Measurements from ENCODE around the gene PHF21B. TPM values are rescaled to one million over a fixed set of nuclear protein-coding genes. Genes with fewer than 3 reads are reported as not detected.

Gene PHF21B
- total RNA-seq, 1 experiment from 2014 or later, result not detected

- Histone ChIP-seq H3K27me3 (no peaks in the 10 kb centered on the region), H3K4me3 (no peak overlapping the region), H3K36me3 (no peaks in the 10 kb centered on the region), H3K9me3 (no peaks in the 10 kb centered on the region)
- DNase-seq, result no peak
Measured at GRCh38 chr22:44935724-44936123, 74.1 kb downstream of the PHF21B start.

- Histone ChIP-seq H3K4me3 (no peak overlapping the region), H3K27me3 (no peaks in the 10 kb centered on the region), H3K9me3 (no peaks in the 10 kb centered on the region), H3K36me3 (no peaks in the 10 kb centered on the region)
- DNase-seq, result no peak
Measured at GRCh38 chr22:44934454-44934735, 75.4 kb downstream of the PHF21B start.

GRCh38 chr22:44933666-44934453, 75.9 kb downstream of the PHF21B start:
- Histone ChIP-seq H3K4me3 (no peak overlapping the region), H3K36me3 (no peaks in the 10 kb centered on the region)
- DNase-seq, result no peak

GRCh38 chr22:44932493-44932892, 77.3 kb downstream of the PHF21B start:
- no peak for DNase-seq
- Histone ChIP-seq H3K27me3 (no peaks in the 10 kb centered on the region), H3K4me3 (no peak overlapping the region), H3K36me3 (no peaks in the 10 kb centered on the region), H3K9me3 (no peaks in the 10 kb centered on the region)

More at GRCh38 chr22:44933666-44934453, 75.9 kb downstream of the PHF21B start:
- Histone ChIP-seq H3K9me3 (no peaks in the 10 kb centered on the region), H3K27me3 (no peaks in the 10 kb centered on the region)

- DNase-seq, result no peak
Measured at GRCh38 chr22:44931766-44932165, 78.0 kb downstream of the PHF21B start.

GRCh38 chr22:44931077-44931540, 78.7 kb downstream of the PHF21B start:
- Histone ChIP-seq H3K36me3 (no peaks in the 10 kb centered on the region), H3K27me3 (no peaks in the 10 kb centered on the region), H3K4me3 (no peak overlapping the region), H3K9me3 (no peaks in the 10 kb centered on the region)
- DNase-seq, result no peak

More at GRCh38 chr22:44931766-44932165, 78.0 kb downstream of the PHF21B start:
- Histone ChIP-seq H3K9me3 (no peaks in the 10 kb centered on the region), H3K36me3 (no peaks in the 10 kb centered on the region), H3K27me3 (no peaks in the 10 kb centered on the region), H3K4me3 (no peak overlapping the region)

GRCh38 chr22:44930711-44931035, 79.1 kb downstream of the PHF21B start:
- no peak for DNase-seq
- H3K27me3 ChIP-seq, result no peaks in the 10 kb centered on the region
- H3K36me3 ChIP-seq, result no peaks in the 10 kb centered on the region
- no peaks in the 10 kb centered on the region for H3K9me3 ChIP-seq
- no peak overlapping the region for H3K4me3 ChIP-seq

- Histone ChIP-seq H3K9me3 (no peaks in the 10 kb centered on the region), H3K4me3 (no peak overlapping the region), H3K27me3 (no peaks in the 10 kb centered on the region), H3K36me3 (no peaks in the 10 kb centered on the region)
- DNase-seq, result no peak
Measured at GRCh38 chr22:44930016-44930710, 79.6 kb downstream of the PHF21B start.

GRCh38 chr22:44929359-44930015, 80.3 kb downstream of the PHF21B start:
- Histone ChIP-seq H3K4me3 (no peak overlapping the region), H3K36me3 (no peaks in the 10 kb centered on the region), H3K27me3 (no peaks in the 10 kb centered on the region), H3K9me3 (no peaks in the 10 kb centered on the region)
- no peak for DNase-seq

- no peak for DNase-seq
- Histone ChIP-seq H3K36me3 (no peaks in the 10 kb centered on the region), H3K9me3 (no peaks in the 10 kb centered on the region), H3K27me3 (no peaks in the 10 kb centered on the region), H3K4me3 (no peak overlapping the region)
Measured at GRCh38 chr22:44928711-44929358, 81.0 kb downstream of the PHF21B start.

- no peak for DNase-seq
- no peaks in the 10 kb centered on the region for H3K9me3 ChIP-seq
- no peaks in the 10 kb centered on the region for H3K27me3 ChIP-seq
- no peak overlapping the region for H3K4me3 ChIP-seq
- no peaks in the 10 kb centered on the region for H3K36me3 ChIP-seq
Measured at GRCh38 chr22:44928136-44928463, 81.7 kb downstream of the PHF21B start.

- DNase-seq, result no peak
- H3K9me3 ChIP-seq, result no peaks in the 10 kb centered on the region
- H3K36me3 ChIP-seq, result no peaks in the 10 kb centered on the region
- no peak overlapping the region for H3K4me3 ChIP-seq
- no peaks in the 10 kb centered on the region for H3K27me3 ChIP-seq
Measured at GRCh38 chr22:44927463-44928135, 82.2 kb downstream of the PHF21B start.

- H3K4me3 ChIP-seq, result no peak overlapping the region
- no peak for DNase-seq
- no peaks in the 10 kb centered on the region; the same call in 1 of the 2 replicates for H3K27me3 ChIP-seq
- H3K9me3 ChIP-seq, result no peaks in the 10 kb centered on the region
- H3K36me3 ChIP-seq, result no peaks in the 10 kb centered on the region
Measured at GRCh38 chr22:44926491-44927415, 83.1 kb downstream of the PHF21B start.

- no peaks in the 10 kb centered on the region; the same call in 1 of the 2 replicates for H3K27me3 ChIP-seq
- H3K4me3 ChIP-seq, result no peak overlapping the region
- H3K36me3 ChIP-seq, result no peaks in the 10 kb centered on the region
- no peaks in the 10 kb centered on the region for H3K9me3 ChIP-seq
- DNase-seq, result no peak
Measured at GRCh38 chr22:44926124-44926475, 83.7 kb downstream of the PHF21B start.

GRCh38 chr22:44925465-44926123, 84.2 kb downstream of the PHF21B start:
- H3K36me3 ChIP-seq, result no peaks in the 10 kb centered on the region
- no peaks in the 10 kb centered on the region for H3K9me3 ChIP-seq
- no peak overlapping the region for H3K4me3 ChIP-seq
- H3K27me3 ChIP-seq, result no peaks in the 10 kb centered on the region; the same call in 1 of the 2 replicates
- DNase-seq, result no peak

Measured in MG63 (cell line).